ENCODE measurements around the gene VTCN1.
"Not testable (repeated sequence)": the region's sequence is repeated elsewhere in the genome, so short reads cannot be mapped to it uniquely, and the experiment has no call there.

VTCN1 gene

GRCh38 chr1:117121589-117122329 is 89.0 kb downstream of the VTCN1 start, which contains the start of gene TRIM45:
Gene TRIM45, minus strand, starts transcription at chr1:117121749. Its CDS starts 548 bp downstream, at chr1:117121201.
- peak; percentile 98 for DNase-seq

GRCh38 chr1:117120774-117121588 is 89.7 kb downstream of the VTCN1 start:
- DNase-seq, result no peak

DNA sequence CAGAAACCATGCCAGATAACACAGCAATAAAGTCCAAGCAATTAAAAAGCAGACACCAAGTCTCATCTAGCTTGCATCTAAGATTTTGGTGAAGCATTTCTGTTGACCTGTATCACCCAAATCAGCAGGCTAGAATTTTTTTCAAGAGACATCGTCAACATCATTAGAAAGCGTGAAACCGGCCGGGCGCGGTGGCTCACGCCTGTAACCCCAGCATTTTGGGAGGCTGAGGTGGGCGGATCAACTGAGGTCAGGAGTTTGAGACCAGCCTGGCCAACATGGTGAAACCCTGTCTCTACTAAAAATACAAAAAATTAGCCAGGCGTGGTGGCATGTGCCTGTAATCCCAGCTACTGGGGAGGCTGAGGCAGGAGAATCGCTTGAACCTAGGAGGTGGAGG is 91.6 kb downstream of the VTCN1 start:
- DNase-seq, result not testable (repeated sequence)

DNA sequence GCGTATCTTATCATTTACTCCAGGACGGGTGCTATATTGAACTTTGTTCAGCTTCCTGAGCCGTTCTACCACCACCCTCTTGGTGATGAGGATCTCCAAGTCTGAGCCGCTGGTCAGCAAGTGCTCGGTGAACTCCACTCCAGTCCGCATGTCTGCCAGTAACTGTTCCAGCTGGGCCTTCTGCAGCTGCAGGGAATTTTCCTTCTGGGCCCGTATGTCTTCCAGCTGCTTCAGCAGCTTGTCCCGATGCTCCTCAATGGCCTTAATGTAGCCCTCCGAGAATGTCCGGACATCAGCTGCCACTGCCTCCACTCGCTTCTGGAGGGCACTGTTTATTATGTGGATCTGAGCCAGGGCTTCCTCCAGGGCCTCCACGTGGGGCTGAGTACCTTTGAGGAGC is 92.6 kb downstream of the VTCN1 start:
- DNase-seq, result no peak

GRCh38 chr1:117117697-117118096 is 93.0 kb downstream of the VTCN1 start:
- no peak for DNase-seq

DNA sequence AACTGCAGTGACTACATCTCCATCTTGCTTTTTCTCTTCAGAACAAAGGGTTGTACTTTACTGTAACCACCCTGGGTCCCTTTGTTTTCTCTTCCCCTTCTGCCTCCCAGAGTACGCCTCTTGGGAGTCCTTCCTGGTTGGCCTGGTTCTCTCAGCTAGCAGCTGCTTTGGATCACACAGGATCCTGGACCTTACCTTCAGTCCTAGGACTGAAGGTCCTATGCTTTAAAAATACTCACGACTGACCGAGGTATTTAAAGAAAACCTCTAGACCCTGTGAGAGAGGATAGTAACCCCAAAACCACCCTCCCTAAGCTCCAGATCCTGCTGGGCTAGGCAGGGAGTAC is 94.0 kb downstream of the VTCN1 start:
- DNase-seq, result no peak

- no peak for DNase-seq
Measured at GRCh38 chr1:117116090-117116783, 94.5 kb downstream of the VTCN1 start.

DNA sequence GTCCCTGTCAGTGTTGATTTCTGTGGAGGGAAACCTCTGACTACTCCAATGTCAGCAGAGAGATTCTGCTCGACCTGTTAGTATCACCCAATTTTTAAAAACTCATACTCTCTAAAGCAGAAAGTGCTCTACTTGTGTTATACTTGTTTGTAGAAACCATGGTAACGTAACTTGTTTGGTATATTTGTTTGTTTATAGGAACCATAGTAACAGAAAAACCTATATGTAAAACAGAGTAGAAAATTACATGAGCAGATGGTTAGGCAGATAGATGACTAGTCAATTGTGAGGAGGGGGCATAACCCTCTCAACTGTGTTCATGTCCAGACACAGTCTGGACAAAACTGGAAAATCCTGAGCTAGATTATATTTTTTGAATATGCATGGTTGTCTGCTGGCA is 95.8 kb downstream of the VTCN1 start:
- no peak for DNase-seq

GRCh38 chr1:117113199-117113598 is 97.5 kb downstream of the VTCN1 start:
- no peak for DNase-seq

DNA sequence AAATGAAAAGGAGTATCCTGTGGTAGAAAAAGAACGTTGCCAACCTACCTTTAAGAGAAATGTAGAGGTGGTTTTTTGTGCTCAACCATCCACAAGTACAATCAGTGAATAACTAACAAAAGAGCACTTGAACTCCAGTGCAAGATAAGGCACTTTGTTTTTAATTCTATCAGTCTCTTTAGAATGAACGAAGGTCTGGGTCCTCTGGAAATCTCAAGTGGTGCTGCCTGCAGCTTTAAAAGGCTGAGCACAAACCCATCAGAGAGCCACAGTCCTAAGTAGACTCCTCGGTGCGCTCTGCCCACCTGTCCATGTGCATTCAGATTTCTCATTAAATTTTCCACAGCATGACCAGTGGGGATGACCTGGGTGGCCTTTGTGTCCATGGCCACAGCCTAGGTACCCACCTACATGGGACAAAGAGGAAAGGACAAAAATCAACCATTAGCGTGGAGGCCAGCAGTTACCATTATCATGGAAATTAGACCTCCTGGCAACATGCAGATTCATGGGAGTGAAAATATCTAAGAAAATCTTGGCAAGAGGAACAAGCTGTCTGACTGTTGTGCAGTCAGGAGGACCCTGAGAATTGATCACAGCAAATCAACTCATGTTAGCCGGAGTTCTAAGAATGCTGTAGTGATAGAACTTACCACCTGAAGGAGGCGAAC is 98.5 kb downstream of the VTCN1 start:
- DNase-seq, result no peak

DNA sequence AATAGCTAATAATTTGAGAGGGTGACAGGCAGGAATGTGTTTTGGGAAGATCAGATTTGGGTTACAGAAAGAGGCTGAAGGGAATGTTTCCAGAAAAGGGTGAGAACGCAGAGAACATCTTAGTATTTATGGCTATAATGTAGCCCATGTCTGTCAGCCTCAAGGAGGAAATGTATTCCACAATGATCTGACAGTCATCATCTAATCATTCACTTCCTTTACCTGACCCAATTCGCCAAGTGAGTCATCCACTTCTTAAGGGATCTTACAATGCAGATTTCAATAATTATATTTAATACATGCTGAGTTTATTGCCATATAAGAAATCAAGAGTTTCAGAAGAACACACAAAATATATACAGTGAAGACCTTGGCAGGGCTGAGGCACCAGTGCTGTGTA is 100.0 kb downstream of the VTCN1 start:
- DNase-seq, result no peak

GRCh38 chr1:117107364-117107763 is 103.4 kb downstream of the VTCN1 start:
- DNase-seq, result no peak

- DNase-seq, result peak; percentile 10
Measured at GRCh38 chr1:117106478-117106877, 104.2 kb downstream of the VTCN1 start.

DNA sequence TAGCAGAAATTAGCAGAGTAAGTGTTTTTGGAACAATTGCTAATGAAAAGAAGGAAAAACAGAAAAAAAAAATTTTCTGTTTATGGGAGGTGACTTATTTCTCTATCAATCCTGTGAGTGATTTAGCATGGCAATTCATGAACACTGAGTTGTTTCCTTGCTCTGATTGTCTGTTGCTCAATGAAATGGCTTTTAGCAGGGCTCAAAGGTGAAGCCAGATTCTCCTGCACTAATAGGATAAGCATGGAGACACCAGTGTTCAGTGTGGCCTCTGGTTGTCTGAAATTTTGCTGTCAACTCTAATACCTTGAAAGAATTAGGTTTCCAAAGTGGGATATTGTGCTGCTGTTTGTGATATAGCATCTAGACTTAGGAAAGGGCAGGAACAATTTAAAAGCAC is 105.0 kb downstream of the VTCN1 start:
- DNase-seq, result no peak

- DNase-seq, result no peak
Measured at GRCh38 chr1:117104986-117105385, 105.7 kb downstream of the VTCN1 start.

DNA sequence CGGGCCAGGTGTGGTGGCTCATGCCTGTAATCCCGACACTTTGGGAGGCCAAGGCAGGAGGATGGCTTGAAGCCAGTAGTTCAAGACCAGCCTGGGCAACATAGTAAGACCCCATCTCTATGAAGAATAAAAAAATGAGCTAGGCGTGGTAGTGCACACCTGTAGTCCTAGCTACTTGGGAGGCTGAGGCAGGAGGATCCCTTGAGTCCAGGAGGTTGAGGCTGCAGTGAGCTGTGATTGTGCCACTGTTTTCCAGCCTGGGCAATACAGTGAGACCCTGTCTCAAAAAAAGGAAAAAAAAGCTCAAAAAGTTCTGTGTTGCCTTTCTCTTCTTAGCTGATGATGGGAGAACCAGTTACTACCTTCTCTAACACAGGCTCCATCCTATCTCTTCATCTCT is 108.9 kb downstream of the VTCN1 start:
- DNase-seq, result not testable (repeated sequence)

- DNase-seq, result no peak
Measured at GRCh38 chr1:117101334-117101733, 109.4 kb downstream of the VTCN1 start.

GRCh38 chr1:117098287-117098890 is 112.3 kb downstream of the VTCN1 start:
- DNase-seq, result no peak

DNA sequence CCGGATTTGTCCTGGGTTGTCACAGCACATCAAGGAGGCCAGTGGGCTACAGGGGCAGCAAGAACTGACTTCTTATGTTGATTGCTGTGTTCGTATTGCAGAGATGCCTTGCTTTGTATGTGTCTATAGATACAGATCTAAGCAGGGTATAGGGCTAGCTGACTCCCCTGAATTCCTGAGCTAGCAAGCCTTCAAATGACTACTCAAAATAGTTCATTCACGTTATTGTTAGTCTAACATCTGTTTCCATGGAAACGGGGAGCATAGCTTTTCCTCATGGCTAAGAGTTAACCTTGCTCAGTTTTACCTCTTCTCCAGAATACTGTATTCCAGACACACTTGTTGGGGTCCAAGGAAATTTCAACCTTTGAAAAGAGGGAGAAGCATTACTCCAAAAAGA is 113.3 kb downstream of the VTCN1 start:
- no peak for DNase-seq

DNA sequence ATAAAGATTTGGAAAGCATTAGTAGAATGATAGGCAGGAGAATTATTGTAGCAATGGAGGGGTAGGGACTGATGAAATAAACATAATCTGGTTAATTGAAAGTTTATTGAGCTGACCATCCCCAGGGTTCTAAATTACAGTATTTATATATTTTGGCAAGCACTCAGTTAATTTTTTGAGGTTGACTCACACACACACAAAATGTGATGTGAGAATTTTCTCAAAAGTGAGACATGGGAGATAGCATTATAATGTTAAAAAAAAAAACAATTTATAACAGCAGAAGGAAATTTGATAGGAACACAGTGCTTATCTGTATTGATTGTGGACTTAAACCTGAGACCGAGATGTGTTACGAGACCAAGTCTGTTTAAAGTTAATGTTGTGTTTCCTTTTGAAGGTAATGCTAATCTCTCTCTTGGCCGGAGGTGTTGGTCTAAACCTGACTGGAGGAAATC is 113.7 kb downstream of the VTCN1 start:
- no peak for DNase-seq

DNA sequence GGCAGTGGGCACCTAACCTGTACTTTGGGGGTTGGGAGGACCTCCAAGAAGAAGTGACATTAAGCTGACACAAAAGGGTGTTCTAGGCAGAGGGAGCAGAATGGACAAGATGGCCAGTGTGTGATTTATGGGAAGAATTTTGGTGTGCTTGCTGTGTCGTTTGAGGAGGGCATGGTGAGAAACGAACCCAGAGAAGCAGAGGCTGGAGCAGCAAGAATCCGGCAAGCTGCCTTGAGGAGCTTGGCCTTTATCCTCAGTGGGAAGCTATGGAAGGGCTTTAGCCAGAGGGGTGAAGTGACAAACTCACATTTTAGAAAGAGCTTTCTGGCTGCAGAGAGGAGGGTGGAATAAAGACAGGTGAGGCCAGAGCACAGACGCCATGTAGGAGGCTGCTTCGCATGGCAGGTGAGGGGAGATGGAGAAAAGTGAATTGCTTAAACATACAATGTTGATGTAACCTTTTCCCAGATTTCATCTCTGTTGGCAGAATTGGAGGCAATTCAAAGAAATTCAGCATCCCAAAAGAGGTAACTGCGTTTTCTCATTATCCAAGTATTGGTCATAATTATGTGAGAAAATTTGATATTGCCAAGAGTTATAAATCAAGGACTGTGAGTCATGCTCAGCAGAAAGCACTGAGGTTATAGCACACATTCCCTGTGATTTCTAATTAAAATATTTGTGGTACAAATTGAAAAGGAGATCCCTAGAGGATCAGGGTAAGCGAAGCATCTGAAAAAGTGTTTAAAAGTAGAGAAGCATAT is 115.7 kb downstream of the VTCN1 start:
- DNase-seq, result no peak

Data from inflammatory macrophage treated with lipopolysaccharide for 4 hours (primary cell).